ENCODE measurements around the gene ARHGEF37. TPM values are rescaled to one million over a fixed set of nuclear protein-coding genes. Genes with fewer than 3 reads are reported as not detected.

The ARHGEF37 gene
- total and polyA plus RNA-seq, 3 experiments from 2014 or later = 0.13 to 0.53 TPM; not detected in 1

DNA sequence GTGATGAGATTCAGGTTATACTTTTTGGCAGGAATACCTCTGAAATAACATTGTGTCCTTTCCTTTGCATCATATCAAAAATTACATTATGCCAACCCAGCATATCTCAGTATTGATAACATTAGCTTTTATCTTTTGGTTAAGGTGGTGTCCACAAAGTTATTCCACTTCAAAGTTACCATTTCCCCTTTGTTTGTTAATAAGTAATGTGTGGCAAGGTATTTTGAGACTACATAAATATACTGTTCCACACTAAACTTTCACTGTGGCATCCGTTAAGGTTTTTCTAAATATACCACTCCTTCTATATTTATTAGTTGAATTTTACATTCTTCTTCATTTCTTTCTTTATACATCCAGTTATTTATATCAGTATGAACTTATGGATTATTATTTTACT, 14.1 kb upstream of the ARHGEF37 start:
- ChIA-PET POLR2A (no interaction called here), CTCF (interaction anchor here (1.5 kb wide), 2 partner anchors 186 to 260 kb away, joined by 3 to 6 read pairs; no protein-coding TSS in a partner anchor)
- H3K36me3 ChIP-seq (ENCODE audit: insufficient read depth, low read length) = no peaks in the 10 kb centered on the region
- H3K27me3 Mint-ChIP-seq = peaks cover 0 to 2% of the 10 kb centered on the region in 2 donors
- DNase-seq = no peak
- no peaks in the 10 kb centered on the region for H3K36me3 Mint-ChIP-seq
- no peaks in the 10 kb centered on the region for H3K4me1 Mint-ChIP-seq
- no peak overlapping the region for H3K4me3 Mint-ChIP-seq
- no peaks in the 10 kb centered on the region for H3K27me3 ChIP-seq (ENCODE audit: insufficient read depth, low read length, poor library complexity, severe bottlenecking)
- no peak overlapping the region for H3K4me3 ChIP-seq (ENCODE audit: low read length)
- no peak overlapping the region for H3K27ac ChIP-seq (ENCODE audit: low read depth, low read length)
- H3K4me1 ChIP-seq (ENCODE audit: insufficient read depth, low read length) = peaks cover 8% of the 10 kb centered on the region
- H3K9me3 Mint-ChIP-seq = no peaks in the 10 kb centered on the region
- H3K27ac Mint-ChIP-seq = no peak overlapping the region
- no peaks in the 10 kb centered on the region for H3K9me3 ChIP-seq (ENCODE audit: low read length)

DNA sequence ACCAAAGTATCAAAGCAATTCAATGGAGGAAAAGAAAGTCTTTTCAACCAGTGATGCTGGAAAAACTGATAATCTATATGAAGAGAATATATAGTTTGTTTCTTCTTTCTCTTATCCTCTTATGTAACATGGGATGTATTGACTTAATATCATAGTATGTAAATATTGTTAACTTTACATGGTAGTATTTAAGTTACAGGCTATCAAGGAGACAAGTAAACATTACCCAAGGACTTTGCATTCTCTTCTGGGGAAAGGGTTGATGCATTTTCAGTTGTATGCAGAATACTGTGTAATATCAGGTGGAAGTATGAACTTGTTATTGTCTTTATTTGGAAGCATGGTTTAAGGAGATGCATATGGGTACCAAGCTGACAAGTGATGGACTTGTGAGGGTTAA, 9.1 kb upstream of the ARHGEF37 start:
- Mint-ChIP-seq H3K4me3 (no peak overlapping the region), H3K27me3 (peaks cover 0 to 2% of the 10 kb centered on the region in 2 donors), H3K9me3 (no peaks in the 10 kb centered on the region), H3K4me1 (peaks cover 0 to 3% (median 0%) of the 10 kb centered on the region in 3 donors), H3K36me3 (no peaks in the 10 kb centered on the region), H3K27ac (no peak overlapping the region)
- POLR2A ChIA-PET = no interaction called here
- no peak for DNase-seq
- H3K4me1 ChIP-seq (ENCODE audit: insufficient read depth, low read length) = peaks cover 8% of the 10 kb centered on the region
- H3K27ac ChIP-seq (ENCODE audit: low read depth, low read length) = no peak overlapping the region
- H3K27me3 ChIP-seq (ENCODE audit: insufficient read depth, low read length, poor library complexity, severe bottlenecking) = no peaks in the 10 kb centered on the region
- no peaks in the 10 kb centered on the region for H3K36me3 ChIP-seq (ENCODE audit: insufficient read depth, low read length)
- H3K4me3 ChIP-seq (ENCODE audit: low read length) = no peak overlapping the region
- CTCF ChIA-PET = interaction anchor here (1.4 kb wide), 1 partner anchor 20 kb away, joined by 3 read pairs; no protein-coding TSS in a partner anchor
- no peaks in the 10 kb centered on the region for H3K9me3 ChIP-seq (ENCODE audit: low read length)

DNA sequence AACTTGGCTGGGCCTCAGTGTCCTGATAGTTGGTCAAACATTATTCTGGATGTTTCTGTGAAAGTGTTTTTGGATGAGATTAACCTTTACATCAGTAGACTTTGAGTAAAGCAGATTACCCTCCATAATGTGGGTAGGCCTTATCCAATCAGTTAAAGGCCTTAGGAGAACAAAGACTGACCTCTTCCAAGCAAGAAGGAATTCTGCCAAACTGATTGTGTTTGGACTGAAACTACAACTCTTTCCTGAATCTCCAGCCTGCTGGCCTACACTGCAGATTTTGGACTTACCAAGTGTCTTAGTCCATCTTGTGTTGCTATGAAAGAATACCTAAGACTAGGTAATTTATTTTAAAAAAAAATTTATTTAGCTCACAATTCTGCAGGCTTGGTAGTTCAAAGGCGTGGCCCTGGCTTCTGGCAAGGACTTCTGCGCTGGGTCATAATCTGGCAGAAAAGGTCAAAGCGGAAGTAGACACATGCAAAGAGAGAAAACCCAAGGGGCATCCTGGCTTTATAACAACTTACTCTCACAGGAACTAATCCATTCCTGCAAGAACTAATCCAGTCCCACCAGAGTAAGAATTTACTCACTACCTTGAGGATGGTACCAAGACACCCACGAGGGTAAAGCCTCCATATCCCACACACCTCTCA, 8.6 kb upstream of the ARHGEF37 start:
- Mint-ChIP-seq H3K9me3 (no peaks in the 10 kb centered on the region), H3K27me3 (peaks cover 0 to 2% of the 10 kb centered on the region in 2 donors), H3K27ac (no peak overlapping the region), H3K4me3 (no peak overlapping the region), H3K36me3 (no peaks in the 10 kb centered on the region), H3K4me1 (peaks cover 0 to 3% (median 0%) of the 10 kb centered on the region in 3 donors)
- H3K27me3 ChIP-seq (ENCODE audit: insufficient read depth, low read length, poor library complexity, severe bottlenecking) = no peaks in the 10 kb centered on the region
- POLR2A ChIA-PET = no interaction called here
- no peaks in the 10 kb centered on the region for H3K9me3 ChIP-seq (ENCODE audit: low read length)
- H3K4me3 ChIP-seq (ENCODE audit: low read length) = no peak overlapping the region
- DNase-seq = no peak
- no peaks in the 10 kb centered on the region for H3K36me3 ChIP-seq (ENCODE audit: insufficient read depth, low read length)
- CTCF ChIA-PET = no interaction called here
- H3K4me1 ChIP-seq (ENCODE audit: insufficient read depth, low read length) = peaks cover 8% of the 10 kb centered on the region
- no peak overlapping the region for H3K27ac ChIP-seq (ENCODE audit: low read depth, low read length)

DNA sequence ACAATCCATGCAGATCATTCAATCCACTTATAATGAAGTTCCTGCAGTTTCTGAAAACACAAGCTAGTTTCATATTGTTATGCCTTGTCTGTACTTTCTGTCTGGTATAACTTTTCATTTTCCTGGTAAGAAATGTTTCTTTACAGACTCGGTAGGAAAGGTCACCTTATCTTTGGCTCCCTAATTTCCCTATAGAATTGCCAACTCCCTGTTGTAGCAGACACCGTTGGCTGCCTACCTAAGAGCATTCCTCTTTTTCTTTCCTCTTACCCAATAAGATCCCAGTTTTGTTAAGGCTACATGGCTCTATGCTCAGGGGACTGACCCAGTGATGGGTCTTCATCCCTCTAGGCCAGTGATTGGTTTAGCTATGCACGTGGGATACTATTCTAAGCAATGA, 6.2 kb upstream of the ARHGEF37 start:
- CTCF ChIA-PET = interaction anchor here (2.0 kb wide), 1 partner anchor 10 kb away, joined by 5 read pairs; no protein-coding TSS in a partner anchor

DNA sequence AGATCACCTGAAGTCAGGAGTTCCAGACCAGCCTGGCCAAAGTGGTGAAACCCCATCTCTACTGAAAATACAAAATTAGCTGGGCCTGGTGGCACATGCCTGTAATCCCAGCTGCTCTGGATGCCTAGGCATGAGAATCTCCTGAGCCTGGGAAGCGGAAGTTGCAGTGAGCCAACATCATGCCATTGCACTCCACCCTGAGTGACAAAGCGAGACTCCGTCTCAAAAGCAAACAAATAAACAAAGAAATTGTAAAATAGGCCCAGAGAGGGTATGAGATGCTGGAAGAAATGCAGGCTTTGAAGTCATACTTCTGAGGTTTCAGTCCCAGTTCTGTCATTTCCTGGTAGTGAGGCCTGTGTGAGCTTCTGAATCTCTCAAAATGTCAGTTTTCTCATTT, 5.3 kb upstream of the ARHGEF37 start:
- Histone ChIP-seq H3K4me3 (ENCODE audit: low read length) (no peak overlapping the region), H3K27ac (ENCODE audit: low read depth, low read length) (no peak overlapping the region), H3K36me3 (ENCODE audit: insufficient read depth, low read length) (no peaks in the 10 kb centered on the region), H3K9me3 (ENCODE audit: low read length) (no peaks in the 10 kb centered on the region), H3K4me1 (ENCODE audit: insufficient read depth, low read length) (peaks cover 13% of the 10 kb centered on the region), H3K27me3 (ENCODE audit: insufficient read depth, low read length, poor library complexity, severe bottlenecking) (peaks cover 3% of the 10 kb centered on the region)
- ChIA-PET CTCF (no interaction called here), POLR2A (no interaction called here)
- Mint-ChIP-seq H3K27me3 (peaks cover 13% of the 10 kb centered on the region in 2 donors), H3K27ac (peak overlapping the region in 1 of 8 donors; percentile 23), H3K36me3 (no peaks in the 10 kb centered on the region), H3K4me3 (no peak overlapping the region), H3K9me3 (no peaks in the 10 kb centered on the region), H3K4me1 (peaks cover 4 to 11% (median 5%) of the 10 kb centered on the region in 3 donors)
- peak in 1 of 5 donors; percentile 17 for DNase-seq

More for the DNA sequence above, 6.2 kb upstream of the ARHGEF37 start:
- no peaks in the 10 kb centered on the region for H3K36me3 Mint-ChIP-seq
- no peaks in the 10 kb centered on the region for H3K9me3 ChIP-seq (ENCODE audit: low read length)
- no peak overlapping the region for H3K27ac ChIP-seq (ENCODE audit: low read depth, low read length)
- H3K9me3 Mint-ChIP-seq = no peaks in the 10 kb centered on the region
- no peak overlapping the region for H3K4me3 Mint-ChIP-seq
- H3K4me1 Mint-ChIP-seq = peaks cover 0 to 3% (median 0%) of the 10 kb centered on the region in 3 donors
- no peak overlapping the region for H3K4me3 ChIP-seq (ENCODE audit: low read length)
- DNase-seq = no peak
- peaks cover 5% of the 10 kb centered on the region in 2 donors for H3K27me3 Mint-ChIP-seq
- no peaks in the 10 kb centered on the region for H3K27me3 ChIP-seq (ENCODE audit: insufficient read depth, low read length, poor library complexity, severe bottlenecking)
- POLR2A ChIA-PET = interaction anchor here (0.7 kb wide), 1 partner anchor 461 kb away, joined by 4 read pairs; no protein-coding TSS in a partner anchor
- no peak overlapping the region for H3K27ac Mint-ChIP-seq
- H3K4me1 ChIP-seq (ENCODE audit: insufficient read depth, low read length) = peaks cover 8% of the 10 kb centered on the region
- no peaks in the 10 kb centered on the region for H3K36me3 ChIP-seq (ENCODE audit: insufficient read depth, low read length)

DNA sequence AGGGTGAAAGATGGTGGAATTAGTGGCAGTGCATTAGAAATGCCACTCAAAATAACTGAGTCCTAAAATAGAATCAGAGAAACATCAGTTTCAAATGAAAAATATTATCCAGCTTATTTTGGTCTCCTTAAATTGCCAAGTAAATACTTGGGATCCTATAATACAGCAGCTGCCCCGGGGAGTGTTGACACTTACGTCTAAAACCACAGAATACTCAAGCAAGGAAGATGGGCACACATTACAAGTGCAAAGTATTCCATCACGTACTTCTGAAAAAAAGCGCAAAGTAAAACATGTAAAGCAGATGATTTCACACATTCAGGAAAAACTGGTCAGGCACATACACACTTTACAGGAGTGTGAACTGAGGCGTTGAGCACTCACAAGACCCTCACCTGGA, 2.4 kb upstream of the ARHGEF37 start:
- POLR2A ChIA-PET = no interaction called here
- H3K4me3 ChIP-seq (ENCODE audit: low read length) = no peak overlapping the region

DNA sequence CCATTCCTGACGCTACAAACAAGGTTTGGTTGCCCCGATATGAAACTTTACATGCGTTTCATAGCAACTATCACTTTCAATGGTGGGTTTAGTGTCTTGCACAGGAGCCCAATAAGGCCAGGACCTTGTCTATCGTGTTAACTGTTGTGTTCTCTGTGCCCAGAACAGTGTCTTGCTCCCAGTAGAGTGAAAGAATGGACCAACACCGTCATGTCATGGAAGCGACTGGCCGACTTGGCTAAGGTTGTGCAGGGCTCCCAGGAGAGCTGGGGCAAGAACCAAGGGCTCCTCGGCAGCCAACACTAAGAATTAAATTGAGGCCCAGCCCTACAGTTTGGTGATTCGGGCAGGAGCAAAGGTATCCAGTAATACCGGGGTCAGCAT, 498 bp upstream of the ARHGEF37 start:
- CTCF ChIA-PET = no interaction called here
- Histone ChIP-seq H3K4me1 (ENCODE audit: insufficient read depth, low read length) (peaks cover 10% of the 10 kb centered on the region), H3K9me3 (ENCODE audit: low read length) (no peaks in the 10 kb centered on the region), H3K27ac (ENCODE audit: low read depth, low read length) (no peak overlapping the region), H3K27me3 (ENCODE audit: insufficient read depth, low read length, poor library complexity, severe bottlenecking) (peaks cover 10% of the 10 kb centered on the region), H3K36me3 (ENCODE audit: insufficient read depth, low read length) (no peaks in the 10 kb centered on the region), H3K4me3 (ENCODE audit: low read length) (peak overlapping the region; percentile 56)
- Mint-ChIP-seq H3K27me3 (peaks cover 21 to 26% of the 10 kb centered on the region in 2 donors), H3K4me3 (peak overlapping the region; percentile 49 to 83 (median 70)), H3K27ac (peak overlapping the region in 1 of 8 donors; percentile 43), H3K9me3 (no peaks in the 10 kb centered on the region), H3K36me3 (no peaks in the 10 kb centered on the region), H3K4me1 (peaks cover 4 to 17% (median 6%) of the 10 kb centered on the region in 3 donors)
- DNase-seq = no peak
- POLR2A ChIA-PET = no interaction called here

More for the DNA sequence above, 2.4 kb upstream of the ARHGEF37 start:
- Mint-ChIP-seq H3K27me3 (peaks cover 21 to 23% of the 10 kb centered on the region in 2 donors), H3K4me1 (peaks cover 4 to 17% (median 6%) of the 10 kb centered on the region in 3 donors), H3K4me3 (no peak overlapping the region), H3K9me3 (no peaks in the 10 kb centered on the region), H3K36me3 (no peaks in the 10 kb centered on the region), H3K27ac (no peak overlapping the region)
- no peaks in the 10 kb centered on the region for H3K9me3 ChIP-seq (ENCODE audit: low read length)
- CTCF ChIA-PET = no interaction called here
- H3K36me3 ChIP-seq (ENCODE audit: insufficient read depth, low read length) = no peaks in the 10 kb centered on the region
- no peak overlapping the region for H3K27ac ChIP-seq (ENCODE audit: low read depth, low read length)
- DNase-seq = no peak
- peaks cover 14% of the 10 kb centered on the region for H3K4me1 ChIP-seq (ENCODE audit: insufficient read depth, low read length)
- H3K27me3 ChIP-seq (ENCODE audit: insufficient read depth, low read length, poor library complexity, severe bottlenecking) = peaks cover 10% of the 10 kb centered on the region

DNA sequence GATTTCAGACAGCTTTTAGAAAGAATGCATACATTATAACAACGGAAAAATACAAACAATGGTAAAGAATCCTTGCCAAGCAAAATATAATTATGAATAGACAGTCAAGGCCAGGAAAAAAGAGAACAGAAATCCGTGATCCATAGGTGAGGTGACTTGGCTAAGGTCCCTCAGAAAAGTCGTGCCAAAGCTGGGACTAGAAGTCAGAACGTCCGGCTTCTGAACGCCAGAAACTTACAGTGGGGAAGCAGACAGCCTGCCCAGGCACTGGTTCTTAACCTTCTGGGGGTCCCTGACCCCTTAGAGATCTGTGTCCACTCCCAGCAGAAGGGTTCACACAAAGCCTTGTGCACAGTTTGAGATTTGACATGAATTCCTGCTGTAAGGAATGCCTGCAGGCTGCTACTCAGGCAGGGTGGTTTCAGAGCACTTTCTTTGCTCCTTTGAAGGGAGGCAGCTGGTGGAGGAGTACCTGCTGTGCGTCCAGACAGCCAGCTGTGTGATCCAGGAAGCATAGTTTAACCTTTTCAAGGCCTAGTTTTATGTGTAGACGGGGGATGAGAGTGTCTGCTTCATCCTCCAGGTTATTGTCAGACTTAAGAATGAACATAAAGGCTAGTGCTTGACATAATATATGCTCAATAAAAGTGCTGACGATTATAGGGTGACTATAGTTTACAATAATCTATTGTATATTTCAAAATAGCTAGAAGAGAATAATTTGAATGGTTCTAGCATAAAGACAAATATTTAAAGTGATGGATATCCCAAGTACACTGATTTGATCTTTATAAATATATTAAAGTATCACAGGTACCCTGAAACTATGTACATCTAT, 852 bp downstream of the ARHGEF37 start:
- POLR2A ChIA-PET = no interaction called here
- DNase-seq = no peak

More for the DNA sequence above, 852 bp downstream of the ARHGEF37 start:
- no peaks in the 10 kb centered on the region for H3K9me3 ChIP-seq (ENCODE audit: low read length)
- peak overlapping the region in 6 of 7 donors; percentile 50 to 80 (median 64) for H3K4me3 Mint-ChIP-seq
- H3K36me3 ChIP-seq (ENCODE audit: insufficient read depth, low read length) = no peaks in the 10 kb centered on the region
- H3K4me3 ChIP-seq (ENCODE audit: low read length) = peak overlapping the region; percentile 56
- H3K27me3 Mint-ChIP-seq = peaks cover 21 to 26% of the 10 kb centered on the region in 2 donors
- H3K4me1 ChIP-seq (ENCODE audit: insufficient read depth, low read length) = peaks cover 5% of the 10 kb centered on the region
- H3K36me3 Mint-ChIP-seq = no peaks in the 10 kb centered on the region
- H3K9me3 Mint-ChIP-seq = no peaks in the 10 kb centered on the region
- H3K27me3 ChIP-seq (ENCODE audit: insufficient read depth, low read length, poor library complexity, severe bottlenecking) = peaks cover 10% of the 10 kb centered on the region
- no peak overlapping the region for H3K27ac ChIP-seq (ENCODE audit: low read depth, low read length)
- peaks cover 4 to 13% (median 6%) of the 10 kb centered on the region in 3 donors for H3K4me1 Mint-ChIP-seq
- peak overlapping the region in 1 of 8 donors; percentile 2 for H3K27ac Mint-ChIP-seq
- CTCF ChIA-PET = no interaction called here
